ENCODE results near the gene NAT16. TPM values are rescaled to one million over a fixed set of nuclear protein-coding genes. Genes with fewer than 3 reads are reported as not detected.

Gene NAT16
- total and polyA plus RNA-seq, 2 of the 8 experiments (the other 6 are each of a cell fraction or from before 2014, with no cell fraction given): 0.26 to 0.84 TPM

DNA sequence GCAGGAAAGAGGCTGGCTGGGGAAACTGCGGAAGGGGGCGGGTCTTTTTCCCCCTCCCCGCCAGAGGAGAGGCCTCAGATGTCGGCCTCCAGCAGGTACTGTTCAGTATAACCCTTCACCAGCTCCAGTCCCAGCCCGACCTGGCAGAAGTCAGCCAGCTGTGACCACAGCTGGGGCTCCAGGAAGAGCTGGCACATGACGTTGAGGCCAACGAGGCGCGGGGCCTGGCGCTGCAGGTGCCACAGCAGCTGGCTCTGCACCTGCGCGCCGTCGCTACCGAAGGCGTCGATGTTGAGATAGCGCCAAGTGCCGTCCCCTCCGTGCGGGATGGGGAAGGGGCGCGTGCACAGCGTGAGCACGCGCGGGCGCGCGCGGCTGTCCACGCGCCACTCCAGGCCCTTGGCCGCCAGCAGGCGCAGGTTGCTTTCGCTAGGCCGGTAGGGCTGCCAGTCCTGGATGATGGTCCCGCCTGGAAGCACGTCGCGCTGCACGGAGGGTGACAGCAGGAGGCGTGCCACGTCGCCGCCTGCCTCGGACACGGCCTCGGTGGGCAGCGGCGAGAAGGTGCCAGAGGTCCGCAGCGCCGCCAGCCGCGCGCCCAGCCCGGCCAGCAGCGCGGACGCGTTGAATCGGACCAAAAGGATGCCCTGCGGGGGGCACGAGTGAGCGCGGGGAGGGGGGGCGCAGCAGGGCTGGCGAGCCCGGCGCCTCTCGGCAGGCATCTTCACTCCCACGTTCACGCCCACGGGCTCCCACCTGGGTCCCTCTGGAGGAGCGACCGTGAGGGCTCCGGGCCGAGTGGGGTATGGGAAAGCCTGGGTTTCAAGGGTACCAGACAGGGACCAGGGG, 7.9 kb downstream of the NAT16 start (continued):
- TF ChIP-seq KDM1A (IDR thresholded peaks at IDR 0.05; ENCODE audit: borderline replicate concordance, low read length) (no peak), HDAC2 (IDR thresholded peaks at IDR 0.05; ENCODE audit: borderline replicate concordance in 1 of 2, low read depth in 2 of 2, low read length in 2 of 2) (no peak), BCL11A (IDR thresholded peaks at IDR 0.05; ENCODE audit: low read depth in 2 of 2, low read length in 2 of 2) (no peak), RFX5 (IDR thresholded peaks at IDR 0.05; ENCODE audit: borderline replicate concordance, low read depth, low read length) (no peak)

Measured in H1 (cell line).